Loucy (cell line): ENCODE data around the gene ULBP1.
"Not testable (repeated sequence)": the region's sequence is repeated elsewhere in the genome, so short reads cannot be mapped to it uniquely, and the experiment has no call there.

Experiments used
- EZH2phosphoT487 ChIP-seq: fragments of 200-600 bp; IDR thresholded peaks from 2 replicates; pipeline ENCODE4 v1.6.1; 2018; ENCODE audit warnings: antibody characterized with exemption, mild to moderate bottlenecking, moderate library complexity, borderline replicate concordance
- TF ChIP-seq, protein P1 (sequence below): fragments of 200-600 bp; sonication (generic); conservative IDR thresholded peaks from 2 replicates; pipeline ENCODE4 v1.5.1; 2014; ENCODE audit warnings: mild to moderate bottlenecking, antibody characterized with exemption, low read length

DNA sequence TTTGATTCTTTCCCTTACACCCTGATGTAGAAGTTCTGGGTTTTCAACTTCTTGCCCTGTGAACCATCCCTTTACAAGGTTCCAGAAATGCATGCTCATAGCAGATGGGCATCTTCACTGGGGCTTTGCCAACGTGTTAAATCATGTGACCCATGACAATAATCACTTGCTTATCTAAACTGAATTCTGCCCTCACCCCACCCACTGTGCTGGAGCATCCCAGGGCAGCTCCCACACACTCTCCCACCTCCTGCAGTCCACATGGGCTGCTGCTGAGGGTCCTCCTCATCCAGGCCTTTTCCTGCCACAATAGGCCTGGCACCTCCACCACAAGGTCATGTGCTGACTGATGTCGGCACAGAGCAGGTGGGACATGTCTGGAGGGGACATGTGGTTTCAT, 4.3 kb downstream of the ULBP1 start:
- TF ChIP-seq, protein P1, sequence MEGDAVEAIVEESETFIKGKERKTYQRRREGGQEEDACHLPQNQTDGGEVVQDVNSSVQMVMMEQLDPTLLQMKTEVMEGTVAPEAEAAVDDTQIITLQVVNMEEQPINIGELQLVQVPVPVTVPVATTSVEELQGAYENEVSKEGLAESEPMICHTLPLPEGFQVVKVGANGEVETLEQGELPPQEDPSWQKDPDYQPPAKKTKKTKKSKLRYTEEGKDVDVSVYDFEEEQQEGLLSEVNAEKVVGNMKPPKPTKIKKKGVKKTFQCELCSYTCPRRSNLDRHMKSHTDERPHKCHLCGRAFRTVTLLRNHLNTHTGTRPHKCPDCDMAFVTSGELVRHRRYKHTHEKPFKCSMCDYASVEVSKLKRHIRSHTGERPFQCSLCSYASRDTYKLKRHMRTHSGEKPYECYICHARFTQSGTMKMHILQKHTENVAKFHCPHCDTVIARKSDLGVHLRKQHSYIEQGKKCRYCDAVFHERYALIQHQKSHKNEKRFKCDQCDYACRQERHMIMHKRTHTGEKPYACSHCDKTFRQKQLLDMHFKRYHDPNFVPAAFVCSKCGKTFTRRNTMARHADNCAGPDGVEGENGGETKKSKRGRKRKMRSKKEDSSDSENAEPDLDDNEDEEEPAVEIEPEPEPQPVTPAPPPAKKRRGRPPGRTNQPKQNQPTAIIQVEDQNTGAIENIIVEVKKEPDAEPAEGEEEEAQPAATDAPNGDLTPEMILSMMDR = not testable (repeated sequence)
- not testable (repeated sequence) for TF ChIP-seq EZH2phosphoT487
